Measurements from ENCODE around the gene SUPT3H. TPM values are rescaled to one million over a fixed set of nuclear protein-coding genes. Genes with fewer than 3 reads are reported as not detected.

Gene SUPT3H
- polyA plus RNA-seq, 3 donors: 2.4 to 3.5 (median 2.5) TPM

DNA sequence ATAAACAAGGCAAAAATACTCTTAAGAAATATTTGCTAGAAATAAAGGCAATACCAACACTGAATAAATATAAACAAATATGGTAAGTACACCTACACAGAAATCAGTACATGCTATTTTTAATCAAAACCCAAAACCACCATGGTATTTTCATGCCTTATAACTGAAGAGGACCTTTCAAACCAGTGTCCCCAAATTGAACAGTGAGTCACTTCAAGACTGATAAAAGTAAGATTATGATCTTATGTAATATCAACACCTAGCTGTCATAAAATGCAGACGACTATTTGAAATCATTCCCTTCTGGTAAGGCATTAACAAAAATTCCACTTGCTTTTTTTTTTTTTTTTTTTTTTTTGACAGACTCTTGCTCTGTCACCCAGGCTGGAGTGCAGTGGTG is 206.4 kb downstream of the SUPT3H start:
- Mint-ChIP-seq H3K4me1 (no peaks in the 10 kb centered on the region), H3K27ac (no peak overlapping the region), H3K4me3 (no peak overlapping the region), H3K27me3 (ENCODE audit: low read depth in 3 of 3) (peaks cover 0 to 4% (median 0%) of the 10 kb centered on the region in 3 donors), H3K9me3 (peaks cover 0 to 2% (median under 1%) of the 10 kb centered on the region in 7 donors), H3K36me3 (no peaks in the 10 kb centered on the region)
- H3K27ac ChIP-seq (ENCODE audit: low read depth in 1 of 2, low read length in 2 of 2): no peak overlapping the region
- TF ChIP-seq, protein P1, sequence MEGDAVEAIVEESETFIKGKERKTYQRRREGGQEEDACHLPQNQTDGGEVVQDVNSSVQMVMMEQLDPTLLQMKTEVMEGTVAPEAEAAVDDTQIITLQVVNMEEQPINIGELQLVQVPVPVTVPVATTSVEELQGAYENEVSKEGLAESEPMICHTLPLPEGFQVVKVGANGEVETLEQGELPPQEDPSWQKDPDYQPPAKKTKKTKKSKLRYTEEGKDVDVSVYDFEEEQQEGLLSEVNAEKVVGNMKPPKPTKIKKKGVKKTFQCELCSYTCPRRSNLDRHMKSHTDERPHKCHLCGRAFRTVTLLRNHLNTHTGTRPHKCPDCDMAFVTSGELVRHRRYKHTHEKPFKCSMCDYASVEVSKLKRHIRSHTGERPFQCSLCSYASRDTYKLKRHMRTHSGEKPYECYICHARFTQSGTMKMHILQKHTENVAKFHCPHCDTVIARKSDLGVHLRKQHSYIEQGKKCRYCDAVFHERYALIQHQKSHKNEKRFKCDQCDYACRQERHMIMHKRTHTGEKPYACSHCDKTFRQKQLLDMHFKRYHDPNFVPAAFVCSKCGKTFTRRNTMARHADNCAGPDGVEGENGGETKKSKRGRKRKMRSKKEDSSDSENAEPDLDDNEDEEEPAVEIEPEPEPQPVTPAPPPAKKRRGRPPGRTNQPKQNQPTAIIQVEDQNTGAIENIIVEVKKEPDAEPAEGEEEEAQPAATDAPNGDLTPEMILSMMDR (IDR thresholded peaks at IDR 0.05): no peak
- no peaks in the 10 kb centered on the region for H3K79me2 ChIP-seq (ENCODE audit: insufficient read depth, low read length)
- H2AFZ ChIP-seq (ENCODE audit: insufficient read depth, low read depth, low read length, poor library complexity, severe bottlenecking): no peak overlapping the region
- H4K20me1 ChIP-seq (ENCODE audit: insufficient read depth, low read length): no peaks in the 10 kb centered on the region
- no peaks in the 10 kb centered on the region for H3K27me3 ChIP-seq (ENCODE audit: control insufficient read depth in 2 of 2, insufficient read depth in 2 of 2, low read length in 2 of 2)
- DNase-seq: no peak
- H3K36me3 ChIP-seq (replicated peaks in 1 of 2; ENCODE audit: control insufficient read depth in 1 of 2, insufficient read depth in 2 of 2, low read length in 2 of 2): no peaks in the 10 kb centered on the region
- no peak overlapping the region for H3K4me3 ChIP-seq (replicated peaks in 1 of 3; ENCODE audit: low read depth in 2 of 3, low read length in 3 of 3)
- no peak overlapping the region for H3K9ac ChIP-seq (ENCODE audit: insufficient read depth, low read length, poor library complexity, severe bottlenecking)
- intact Hi-C loops (cut with micrococcal nuclease): no loop called here
- no peaks in the 10 kb centered on the region for H3K4me1 ChIP-seq (ENCODE audit: control insufficient read depth in 1 of 2, insufficient read depth in 2 of 2, low read length in 2 of 2)
- no peaks in the 10 kb centered on the region for H3K9me3 ChIP-seq (replicated peaks in 1 of 2; ENCODE audit: control insufficient read depth in 1 of 2, insufficient read depth in 1 of 2, low read length in 2 of 2)
- H3K4me2 ChIP-seq (replicated peaks; ENCODE audit: extremely low read depth, low read length, poor library complexity, severe bottlenecking): no peak overlapping the region
- WGBS (ENCODE audit: insufficient coverage): no CpG with 5 or more reads among the region's 1 CpG

DNA sequence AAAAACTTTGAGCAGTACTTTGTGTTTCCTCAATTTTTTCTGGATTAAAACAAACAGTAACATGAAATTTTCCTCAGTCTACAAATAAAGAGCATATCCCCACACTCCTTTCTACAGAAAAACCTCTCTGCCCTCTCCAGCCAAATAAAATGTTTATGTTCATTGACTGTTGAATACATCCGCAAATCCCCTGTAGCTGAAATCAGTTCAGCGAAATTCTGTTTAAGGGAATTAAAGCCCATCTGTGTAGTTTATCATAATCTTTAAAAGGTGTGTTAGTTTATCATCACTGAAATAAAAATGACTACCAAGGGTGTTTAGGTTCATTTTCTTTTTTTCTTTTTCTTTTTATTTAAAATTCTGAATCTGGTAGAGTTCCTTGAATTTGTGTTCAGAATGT is 207.4 kb downstream of the SUPT3H start:
- H2AFZ ChIP-seq (ENCODE audit: insufficient read depth, low read depth, low read length, poor library complexity, severe bottlenecking): no peak overlapping the region
- Mint-ChIP-seq H3K9me3 (peaks cover 0 to 3% (median 0%) of the 10 kb centered on the region in 7 donors), H3K4me1 (no peaks in the 10 kb centered on the region), H3K27me3 (ENCODE audit: low read depth in 3 of 3) (peaks cover 0 to 4% (median 0%) of the 10 kb centered on the region in 3 donors), H3K27ac (no peak overlapping the region), H3K36me3 (no peaks in the 10 kb centered on the region), H3K4me3 (no peak overlapping the region)
- H3K27ac ChIP-seq (ENCODE audit: low read depth in 1 of 2, low read length in 2 of 2): no peak overlapping the region
- H3K9me3 ChIP-seq (replicated peaks in 1 of 2; ENCODE audit: control insufficient read depth in 1 of 2, insufficient read depth in 1 of 2, low read length in 2 of 2): no peaks in the 10 kb centered on the region
- H3K36me3 ChIP-seq (replicated peaks in 1 of 2; ENCODE audit: control insufficient read depth in 1 of 2, insufficient read depth in 2 of 2, low read length in 2 of 2): no peaks in the 10 kb centered on the region
- H3K4me3 ChIP-seq (replicated peaks in 1 of 3; ENCODE audit: low read depth in 2 of 3, low read length in 3 of 3): no peak overlapping the region
- intact Hi-C loops (cut with micrococcal nuclease): no loop called here
- no CpG with 5 or more reads among the region's 2 CpGs for WGBS (ENCODE audit: insufficient coverage)
- no peak overlapping the region for H3K9ac ChIP-seq (ENCODE audit: insufficient read depth, low read length, poor library complexity, severe bottlenecking)
- H3K27me3 ChIP-seq (ENCODE audit: control insufficient read depth in 2 of 2, insufficient read depth in 2 of 2, low read length in 2 of 2): no peaks in the 10 kb centered on the region
- no peaks in the 10 kb centered on the region for H3K79me2 ChIP-seq (ENCODE audit: insufficient read depth, low read length)
- H3K4me1 ChIP-seq (ENCODE audit: control insufficient read depth in 1 of 2, insufficient read depth in 2 of 2, low read length in 2 of 2): no peaks in the 10 kb centered on the region
- TF ChIP-seq, protein P1 (IDR thresholded peaks at IDR 0.05): no peak
- DNase-seq: no peak
- H4K20me1 ChIP-seq (ENCODE audit: insufficient read depth, low read length): no peaks in the 10 kb centered on the region
- H3K4me2 ChIP-seq (replicated peaks; ENCODE audit: extremely low read depth, low read length, poor library complexity, severe bottlenecking): no peak overlapping the region
